PC-9 (cell line): ENCODE data around the gene PWWP2B. TPM values are rescaled to one million over a fixed set of nuclear protein-coding genes. Genes with fewer than 3 reads are reported as not detected.

ENCODE experiments used
- BruUV-seq: library from RNA; stranded (reverse); fragments of 400-500 nt; replicated peaks from 2 replicates; lab custom pipeline; 2021; lab: Mats Ljungman, UMichigan
- CTCF ChIA-PET: fragments of 300-600 bp; sonication (Branson Sonifier 250); formaldehyde crosslinking; loops from one replicate; lab custom pipeline; 2022; ENCODE audit warnings: antibody characterized with exemption; lab: Charles Lee
- POLR2A ChIA-PET: fragments of 300-600 bp; sonication (Branson Sonifier 250); formaldehyde crosslinking; loops from one replicate; lab custom pipeline; 2022; ENCODE audit warnings: antibody characterized with exemption; ENCODE audit not compliant: unreplicated experiment; lab: Charles Lee
- DNase-seq, 2 experiments: peaks; one replicate each; pipeline versions ENCODE4 v3.0.0 to v3.0.0-alpha.2; 2015 to 2022; ENCODE audit warnings: mixed read lengths in 1 of 2
- H2AFZ ChIP-seq: fragments of 200-600 bp; sonication (generic); 2 replicates; pipeline ENCODE4 v1.8.1; 2017; ENCODE audit warnings: antibody characterized with exemption
- H3F3A ChIP-seq: fragments of 200-600 bp; sonication (generic); 2 replicates; pipeline ENCODE4 v1.8.1; 2017; ENCODE audit warnings: antibody characterized with exemption, mild to moderate bottlenecking, low read depth; ENCODE audit not compliant: insufficient read depth
- H3K27ac ChIP-seq: fragments of 200-600 bp; sonication (generic); 2 replicates; pipeline ENCODE4 v1.6.1; 2016; ENCODE audit warnings: mixed run types
- H3K27me3 ChIP-seq: fragments of 200-600 bp; sonication (generic); 2 replicates; pipeline ENCODE4 v1.6.1; 2016; ENCODE audit warnings: low read depth, mixed run types; ENCODE audit not compliant: insufficient read depth
- H3K36me3 ChIP-seq: fragments of 200-600 bp; sonication (generic); 2 replicates; pipeline ENCODE4 v1.6.1; 2016; ENCODE audit warnings: low read depth, mixed run types
- H3K4me1 ChIP-seq: fragments of 200-600 bp; sonication (generic); replicated peaks from 2 replicates; pipeline ENCODE4 v1.6.1; 2016; ENCODE audit warnings: mixed run types; ENCODE audit not compliant: insufficient read depth
- H3K4me2 ChIP-seq: fragments of 200-600 bp; sonication (generic); 2 replicates; pipeline ENCODE4 v1.6.1; 2017; ENCODE audit warnings: mixed run types
- H3K4me3 ChIP-seq: fragments of 200-600 bp; sonication (generic); 2 replicates; pipeline ENCODE4 v1.6.1; 2016; ENCODE audit warnings: mixed run types
- H3K79me2 ChIP-seq: fragments of 200-600 bp; sonication (generic); 2 replicates; pipeline ENCODE4 v1.6.1; 2017; ENCODE audit warnings: low read depth, mixed run types
- H3K9me2 ChIP-seq: fragments of 200-600 bp; sonication (generic); 2 replicates; pipeline ENCODE4 v1.8.1; 2017; ENCODE audit warnings: mild to moderate bottlenecking; ENCODE audit not compliant: insufficient read depth
- H3K9me3 ChIP-seq: fragments of 200-600 bp; sonication (generic); 2 replicates; pipeline ENCODE4 v1.8.1; 2016; ENCODE audit warnings: low read depth; ENCODE audit not compliant: insufficient read depth
- H4K20me1 ChIP-seq: fragments of 200-600 bp; sonication (generic); 2 replicates; pipeline ENCODE4 v1.8.1; 2017; ENCODE audit not compliant: insufficient read depth
- EZH2 ChIP-seq: fragments of 200-600 bp; sonication (generic); IDR thresholded peaks from 2 replicates; pipeline ENCODE4 v1.8.0; 2017; ENCODE audit warnings: antibody characterized with exemption, low read depth
- intact Hi-C: fragments of 100-400 bp; cut with micrococcal nuclease; formaldehyde crosslinking; loops from one replicate; pipeline ENCODE4 v1.10.0; 2022; ENCODE audit not compliant: unreplicated experiment
- total RNA-seq: library from RNA; stranded (reverse); gene quantifications from 2 replicates; pipeline ENCODE4 v1.2.3, GENCODE V29; 2021
- TF ChIP-seq, protein P1 (sequence below): fragments of 200-600 bp; sonication (generic); conservative IDR thresholded peaks from 2 replicates; pipeline ENCODE4 v1.6.1; 2017; ENCODE audit warnings: mixed run types, antibody characterized with exemption, mild to moderate bottlenecking, moderate library complexity

Gene PWWP2B
- total RNA-seq, 1 experiment from 2014 or later = 16.9 TPM

DNA sequence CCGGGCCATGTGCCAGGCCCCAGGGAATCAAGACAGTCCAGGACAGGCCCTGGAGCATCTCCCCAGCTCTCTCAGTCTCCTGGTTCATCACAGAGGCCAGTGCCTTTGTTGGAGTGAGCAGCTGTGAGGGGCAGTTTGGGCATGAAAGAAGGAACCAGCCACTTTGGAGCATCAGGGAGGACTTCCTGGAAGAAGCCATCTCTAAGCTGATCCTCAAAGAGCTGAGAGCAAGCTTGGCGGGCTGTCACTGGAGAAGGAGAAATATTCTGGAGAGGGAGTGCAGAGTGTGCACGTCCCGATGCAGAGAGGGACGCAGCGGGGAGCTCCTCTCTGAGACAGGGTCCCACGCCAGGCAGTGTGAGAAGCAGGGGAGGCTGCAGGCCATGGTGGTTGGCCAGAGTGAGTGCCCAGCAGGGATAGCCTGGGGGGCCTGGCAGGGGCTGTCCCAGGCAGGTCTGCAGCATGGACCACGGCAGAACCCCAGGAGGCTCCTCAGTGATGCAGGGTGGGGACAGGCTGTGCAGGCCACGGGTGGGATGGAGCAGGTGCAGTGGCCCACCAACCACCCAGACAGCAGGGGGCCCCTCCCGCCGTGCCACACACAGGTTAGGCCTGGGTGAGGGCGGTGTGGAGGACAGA is 34.7 kb downstream of the PWWP2B start:
- TF ChIP-seq, protein P1, sequence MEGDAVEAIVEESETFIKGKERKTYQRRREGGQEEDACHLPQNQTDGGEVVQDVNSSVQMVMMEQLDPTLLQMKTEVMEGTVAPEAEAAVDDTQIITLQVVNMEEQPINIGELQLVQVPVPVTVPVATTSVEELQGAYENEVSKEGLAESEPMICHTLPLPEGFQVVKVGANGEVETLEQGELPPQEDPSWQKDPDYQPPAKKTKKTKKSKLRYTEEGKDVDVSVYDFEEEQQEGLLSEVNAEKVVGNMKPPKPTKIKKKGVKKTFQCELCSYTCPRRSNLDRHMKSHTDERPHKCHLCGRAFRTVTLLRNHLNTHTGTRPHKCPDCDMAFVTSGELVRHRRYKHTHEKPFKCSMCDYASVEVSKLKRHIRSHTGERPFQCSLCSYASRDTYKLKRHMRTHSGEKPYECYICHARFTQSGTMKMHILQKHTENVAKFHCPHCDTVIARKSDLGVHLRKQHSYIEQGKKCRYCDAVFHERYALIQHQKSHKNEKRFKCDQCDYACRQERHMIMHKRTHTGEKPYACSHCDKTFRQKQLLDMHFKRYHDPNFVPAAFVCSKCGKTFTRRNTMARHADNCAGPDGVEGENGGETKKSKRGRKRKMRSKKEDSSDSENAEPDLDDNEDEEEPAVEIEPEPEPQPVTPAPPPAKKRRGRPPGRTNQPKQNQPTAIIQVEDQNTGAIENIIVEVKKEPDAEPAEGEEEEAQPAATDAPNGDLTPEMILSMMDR = no peak
- TF ChIP-seq EZH2 = no peak
- Histone ChIP-seq H3K9me2 (no peaks in the 10 kb centered on the region), H3K79me2 (no peaks in the 10 kb centered on the region), H4K20me1 (no peaks in the 10 kb centered on the region), H3K4me3 (no peak overlapping the region), H3K36me3 (no peaks in the 10 kb centered on the region), H3K27ac (no peak overlapping the region), H2AFZ (no peak overlapping the region), H3K4me2 (no peak overlapping the region), H3K4me1 (no peaks in the 10 kb centered on the region), H3K9me3 (no peaks in the 10 kb centered on the region), H3F3A (no peaks in the 10 kb centered on the region), H3K27me3 (no peaks in the 10 kb centered on the region)
- CTCF ChIA-PET = no interaction called here
- intact Hi-C loops = no loop called here
- no peak for DNase-seq
- POLR2A ChIA-PET = interaction anchor here (0.6 kb wide), 1 partner anchor 93 kb away, joined by 4 read pairs; no protein-coding TSS in a partner anchor
- BruUV-seq = no TSS peak

GRCh38 chr10:132432176-132432540 is 35.2 kb downstream of the PWWP2B start:
- no peak overlapping the region for H3K4me2 ChIP-seq
- no peaks in the 10 kb centered on the region for H3K27me3 ChIP-seq
- TF ChIP-seq EZH2 = no peak
- TF ChIP-seq, protein P1 = no peak
- H3K36me3 ChIP-seq = no peaks in the 10 kb centered on the region
- H3K79me2 ChIP-seq = no peaks in the 10 kb centered on the region
- BruUV-seq = no TSS peak
- POLR2A ChIA-PET = interaction anchor here (0.6 kb wide), 1 partner anchor 93 kb away, joined by 4 read pairs; no protein-coding TSS in a partner anchor
- no peaks in the 10 kb centered on the region for H3K4me1 ChIP-seq
- H3K4me3 ChIP-seq = no peak overlapping the region
- DNase-seq = no peak
- no peaks in the 10 kb centered on the region for H3K9me3 ChIP-seq
- H2AFZ ChIP-seq = no peak overlapping the region
- CTCF ChIA-PET = no interaction called here
- no peak overlapping the region for H3K27ac ChIP-seq
- no peaks in the 10 kb centered on the region for H3F3A ChIP-seq
- H4K20me1 ChIP-seq = no peaks in the 10 kb centered on the region
- intact Hi-C loops = no loop called here
- H3K9me2 ChIP-seq = no peaks in the 10 kb centered on the region

GRCh38 chr10:132433671-132434340 is 36.8 kb downstream of the PWWP2B start:
- no peaks in the 10 kb centered on the region for H3K4me1 ChIP-seq
- no peaks in the 10 kb centered on the region for H3K79me2 ChIP-seq
- no peaks in the 10 kb centered on the region for H3K9me3 ChIP-seq
- H3F3A ChIP-seq = no peaks in the 10 kb centered on the region
- H3K4me2 ChIP-seq = no peak overlapping the region
- no TSS peak for BruUV-seq
- H4K20me1 ChIP-seq = no peaks in the 10 kb centered on the region
- TF ChIP-seq, protein P1 = no peak
- TF ChIP-seq EZH2 = no peak
- no peaks in the 10 kb centered on the region for H3K9me2 ChIP-seq
- H3K27me3 ChIP-seq = no peaks in the 10 kb centered on the region
- no peaks in the 10 kb centered on the region for H3K36me3 ChIP-seq
- no peak overlapping the region for H2AFZ ChIP-seq
- H3K4me3 ChIP-seq = no peak overlapping the region
- ChIA-PET CTCF (no interaction called here), POLR2A (no interaction called here)
- intact Hi-C loops = no loop called here
- no peak overlapping the region for H3K27ac ChIP-seq
- DNase-seq = no peak
